Vagina (tissue), 2 donors: ENCODE data around the gene BICDL2.

Experiments
- CTCF ChIP-seq, 3 experiments: fragments of 450-650 bp in 2 of 3; fragments of 200-600 bp in 1 of 3; sonication (generic) in 1 of 3; IDR thresholded peaks; one replicate each; pipeline ENCODE4 v1.5.1; 2017 to 2019; ENCODE audit warnings: antibody characterized with exemption in 3 of 3, mild to moderate bottlenecking in 2 of 3, moderate library complexity in 2 of 3
- POLR2A ChIP-seq, 2 donors: fragments of 450-650 bp; IDR thresholded peaks; one replicate each; pipeline ENCODE4 v1.6.1; 2017; ENCODE audit warnings: antibody characterized with exemption in 2 of 2, mild to moderate bottlenecking in 2 of 2, moderate library complexity in 2 of 2
- POLR2AphosphoS5 ChIP-seq, 2 donors: sonication (generic); formaldehyde crosslinking; IDR thresholded peaks; one replicate each; pipeline ENCODE4 v1.9.0; 2017; ENCODE audit warnings: antibody characterized with exemption in 2 of 2, mild to moderate bottlenecking in 2 of 2, low read depth in 1 of 2; ENCODE audit not compliant: insufficient read depth in 1 of 2

- TF ChIP-seq CTCF (IDR thresholded peaks at IDR 0.05): no peak
- no peak for TF ChIP-seq POLR2AphosphoS5 (IDR thresholded peaks at IDR 0.05; ENCODE audit: insufficient read depth in 1 of 2, low read depth in 1 of 2)
- no peak for TF ChIP-seq POLR2A (IDR thresholded peaks at IDR 0.05)
These were observed 49.5 kb downstream of the BICDL2 start for GRCh38 chr16:2987286-2987685.
